Measurements from ENCODE around the gene ASB12. TPM values are rescaled to one million over a fixed set of nuclear protein-coding genes. Genes with fewer than 3 reads are reported as not detected.

The ASB12 gene
- total RNA-seq, 1 experiment from 2014 or later: not detected

- Histone ChIP-seq H3K27ac (ENCODE audit: low read depth, low read length, poor library complexity, severe bottlenecking) (no peak overlapping the region), H3K9me3 (ENCODE audit: low read depth, low read length, poor library complexity, severe bottlenecking) (no peaks in the 10 kb centered on the region), H3K36me3 (ENCODE audit: insufficient read depth, low read length, poor library complexity, severe bottlenecking) (no peaks in the 10 kb centered on the region), H3K4me3 (ENCODE audit: low read depth, low read length, poor library complexity, severe bottlenecking) (no peak overlapping the region), H3K27me3 (replicated peaks; ENCODE audit: insufficient read depth, low read depth, low read length, poor library complexity) (no peaks in the 10 kb centered on the region), H3K4me1 (ENCODE audit: insufficient read depth, low read length, poor library complexity, severe bottlenecking) (no peaks in the 10 kb centered on the region)
- intact Hi-C loops (cut with micrococcal nuclease; ENCODE audit: unreplicated experiment): no loop called here
- no peak for DNase-seq (ENCODE audit: low spot score)
- ChIA-PET POLR2A (ENCODE audit: low non-redundant PET) (interaction anchor here (0.7 kb wide), 1 partner anchor 9 kb away, joined by 4 read pairs; no protein-coding TSS in a partner anchor), CTCF (no interaction called here)
- TF ChIP-seq, protein P1, sequence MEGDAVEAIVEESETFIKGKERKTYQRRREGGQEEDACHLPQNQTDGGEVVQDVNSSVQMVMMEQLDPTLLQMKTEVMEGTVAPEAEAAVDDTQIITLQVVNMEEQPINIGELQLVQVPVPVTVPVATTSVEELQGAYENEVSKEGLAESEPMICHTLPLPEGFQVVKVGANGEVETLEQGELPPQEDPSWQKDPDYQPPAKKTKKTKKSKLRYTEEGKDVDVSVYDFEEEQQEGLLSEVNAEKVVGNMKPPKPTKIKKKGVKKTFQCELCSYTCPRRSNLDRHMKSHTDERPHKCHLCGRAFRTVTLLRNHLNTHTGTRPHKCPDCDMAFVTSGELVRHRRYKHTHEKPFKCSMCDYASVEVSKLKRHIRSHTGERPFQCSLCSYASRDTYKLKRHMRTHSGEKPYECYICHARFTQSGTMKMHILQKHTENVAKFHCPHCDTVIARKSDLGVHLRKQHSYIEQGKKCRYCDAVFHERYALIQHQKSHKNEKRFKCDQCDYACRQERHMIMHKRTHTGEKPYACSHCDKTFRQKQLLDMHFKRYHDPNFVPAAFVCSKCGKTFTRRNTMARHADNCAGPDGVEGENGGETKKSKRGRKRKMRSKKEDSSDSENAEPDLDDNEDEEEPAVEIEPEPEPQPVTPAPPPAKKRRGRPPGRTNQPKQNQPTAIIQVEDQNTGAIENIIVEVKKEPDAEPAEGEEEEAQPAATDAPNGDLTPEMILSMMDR (conservative IDR thresholded peaks at IDR 0.05; ENCODE audit: low read depth, low read length): no peak
- TF ChIP-seq EZH2 (IDR thresholded peaks at IDR 0.05; ENCODE audit: borderline replicate concordance, low read depth, low read length, poor library complexity, severe bottlenecking): no peak
- BruUV-seq (replicated peaks): no TSS peak
Measured at GRCh38 chrX:64187762-64188150, 42.7 kb downstream of the ASB12 start.

DNA sequence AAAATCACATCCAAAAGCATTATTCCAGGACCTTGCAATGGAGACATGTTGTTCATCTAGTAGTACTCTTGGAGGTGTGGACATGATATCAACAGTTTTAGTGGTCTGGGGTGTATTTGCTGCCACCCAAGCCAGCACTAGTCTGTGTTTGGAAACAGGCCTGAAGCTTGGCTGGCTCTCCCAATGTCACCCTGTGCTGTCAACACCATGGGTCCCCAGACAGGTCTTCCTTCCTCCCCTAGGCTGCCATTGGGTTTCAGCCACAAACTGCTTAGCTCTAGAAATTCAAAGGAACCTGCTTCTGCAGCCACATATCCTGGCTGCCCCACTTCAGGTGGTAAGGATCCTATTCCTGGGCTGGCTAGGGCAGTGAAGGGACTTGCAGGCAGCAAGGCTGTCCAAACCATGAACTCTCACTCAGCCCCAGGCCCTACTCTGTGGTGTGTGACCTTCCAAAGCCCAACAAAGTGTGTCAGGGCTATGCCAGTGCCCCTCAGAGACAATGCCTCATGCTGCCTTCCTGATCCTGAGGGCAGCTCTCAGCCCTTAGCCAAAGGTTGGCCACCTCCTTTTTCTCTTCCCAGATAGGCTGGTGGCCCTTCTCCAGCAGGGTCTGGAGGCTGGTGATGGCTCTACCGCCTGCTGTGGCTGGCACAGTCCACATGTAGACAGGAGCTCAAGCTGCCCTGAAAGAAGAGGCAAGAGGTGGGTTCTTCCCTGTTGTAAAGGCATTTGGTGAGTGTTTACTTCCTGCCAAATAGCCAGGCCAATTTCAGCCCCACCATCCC lies 43.2 kb downstream of the ASB12 start:
- H3K4me1 ChIP-seq (ENCODE audit: insufficient read depth, low read length, poor library complexity, severe bottlenecking): no peaks in the 10 kb centered on the region
- no TSS peak for BruUV-seq (replicated peaks)
- POLR2A ChIA-PET (ENCODE audit: low non-redundant PET): interaction anchor here (0.7 kb wide), 1 partner anchor 9 kb away, joined by 4 read pairs; no protein-coding TSS in a partner anchor
- no peaks in the 10 kb centered on the region for H3K27me3 ChIP-seq (replicated peaks; ENCODE audit: insufficient read depth, low read depth, low read length, poor library complexity)
- DNase-seq (ENCODE audit: low spot score): no peak
- intact Hi-C loops (cut with micrococcal nuclease; ENCODE audit: unreplicated experiment): no loop called here
- TF ChIP-seq, protein P1 (conservative IDR thresholded peaks at IDR 0.05; ENCODE audit: low read depth, low read length): no peak
- TF ChIP-seq EZH2 (IDR thresholded peaks at IDR 0.05; ENCODE audit: borderline replicate concordance, low read depth, low read length, poor library complexity, severe bottlenecking): no peak
- H3K9me3 ChIP-seq (ENCODE audit: low read depth, low read length, poor library complexity, severe bottlenecking): no peaks in the 10 kb centered on the region
- CTCF ChIA-PET: no interaction called here
- H3K4me3 ChIP-seq (ENCODE audit: low read depth, low read length, poor library complexity, severe bottlenecking): no peak overlapping the region
- H3K27ac ChIP-seq (ENCODE audit: low read depth, low read length, poor library complexity, severe bottlenecking): no peak overlapping the region
- H3K36me3 ChIP-seq (ENCODE audit: insufficient read depth, low read length, poor library complexity, severe bottlenecking): no peaks in the 10 kb centered on the region

DNA sequence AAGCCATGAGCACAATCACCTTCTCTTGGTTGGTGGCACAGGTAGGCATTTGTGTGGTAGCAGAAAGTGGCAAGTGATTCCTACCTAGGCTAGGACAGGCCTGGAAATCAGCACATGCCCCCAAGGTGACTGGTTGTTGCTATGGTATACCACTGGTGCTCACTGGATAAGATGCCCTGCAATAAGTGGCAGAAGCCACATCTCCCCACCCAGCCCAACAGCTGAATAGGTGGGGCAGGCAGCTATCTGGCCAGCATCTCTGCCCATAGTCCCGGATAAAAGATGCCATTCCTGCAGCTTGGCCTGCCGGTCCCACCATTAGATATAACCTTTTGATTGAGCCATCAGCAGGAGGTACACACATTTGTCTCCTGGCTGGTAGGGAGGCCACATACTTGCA lies 46.0 kb downstream of the ASB12 start:
- no peaks in the 10 kb centered on the region for H3K36me3 ChIP-seq (ENCODE audit: insufficient read depth, low read length, poor library complexity, severe bottlenecking)
- no peaks in the 10 kb centered on the region for H3K27me3 ChIP-seq (replicated peaks; ENCODE audit: insufficient read depth, low read depth, low read length, poor library complexity)
- DNase-seq (ENCODE audit: low spot score): no peak
- no peaks in the 10 kb centered on the region for H3K9me3 ChIP-seq (ENCODE audit: low read depth, low read length, poor library complexity, severe bottlenecking)
- CTCF ChIA-PET: no interaction called here
- H3K27ac ChIP-seq (ENCODE audit: low read depth, low read length, poor library complexity, severe bottlenecking): no peak overlapping the region
- no peaks in the 10 kb centered on the region for H3K4me1 ChIP-seq (ENCODE audit: insufficient read depth, low read length, poor library complexity, severe bottlenecking)
- no peak overlapping the region for H3K4me3 ChIP-seq (ENCODE audit: low read depth, low read length, poor library complexity, severe bottlenecking)
- BruUV-seq (replicated peaks): no TSS peak
- intact Hi-C loops (cut with micrococcal nuclease; ENCODE audit: unreplicated experiment): no loop called here
- POLR2A ChIA-PET (ENCODE audit: low non-redundant PET): no interaction called here
- TF ChIP-seq EZH2 (IDR thresholded peaks at IDR 0.05; ENCODE audit: borderline replicate concordance, low read depth, low read length, poor library complexity, severe bottlenecking): no peak
- TF ChIP-seq, protein P1 (conservative IDR thresholded peaks at IDR 0.05; ENCODE audit: low read depth, low read length): no peak

Measured in A673 (cell line).